Measurements from ENCODE around the gene RNF168. TPM values are rescaled to one million over a fixed set of nuclear protein-coding genes. Genes with fewer than 3 reads are reported as not detected.
"Not testable (repeated sequence)": the region's sequence is repeated elsewhere in the genome, so short reads cannot be mapped to it uniquely, and the experiment has no call there.

RNF168 gene
- polyA plus RNA-seq, 1 donor from 2014 or later, result 4.2 TPM

- TF ChIP-seq CTCF (IDR thresholded peaks at IDR 0.05; ENCODE audit: poor library complexity, severe bottlenecking), result no peak
- no peak for TF ChIP-seq MXI1 (conservative IDR thresholded peaks at IDR 0.05; ENCODE audit: poor library complexity, severe bottlenecking)
- TF ChIP-seq POLR2AphosphoS5 (IDR thresholded peaks at IDR 0.05), result no peak
- TF ChIP-seq TAF1 (IDR thresholded peaks at IDR 0.05; ENCODE audit: low read depth), result no peak
Measured at GRCh38 chr3:196552253-196552652, 48.7 kb upstream of the RNF168 start (continued).

- H3K9me2 ChIP-seq (ENCODE audit: insufficient read depth, low read length); H3K36me3 ChIP-seq (ENCODE audit: insufficient read depth, low read length); H3K9ac ChIP-seq (ENCODE audit: low read length); H3K79me2 ChIP-seq (replicated peaks; ENCODE audit: insufficient read depth, low read length); H3K27ac ChIP-seq (ENCODE audit: low read length); H3K4me2 ChIP-seq (ENCODE audit: low read length); H3K27me3 ChIP-seq (ENCODE audit: insufficient read depth, low read depth, low read length); H3K4me3 ChIP-seq (ENCODE audit: low read length); H4K20me1 ChIP-seq (ENCODE audit: insufficient read depth); H3F3A ChIP-seq (ENCODE audit: insufficient read depth, low read length, poor library complexity, severe bottlenecking); H3K9me3 ChIP-seq (ENCODE audit: low read length); H2AFZ ChIP-seq (ENCODE audit: low read depth, low read length): not testable (repeated sequence)
Measured at GRCh38 chr3:196550172-196550571, 46.6 kb upstream of the RNF168 start.

- not testable (repeated sequence) for H3K4me2 ChIP-seq (ENCODE audit: low read length); H3K9me3 ChIP-seq (ENCODE audit: low read length)
Measured at GRCh38 chr3:196549312-196549711, 45.7 kb upstream of the RNF168 start.

GRCh38 chr3:196547067-196547466, 43.5 kb upstream of the RNF168 start:
- peaks cover 3% of the 10 kb centered on the region for H3K9me3 ChIP-seq (ENCODE audit: low read length)
- no peak overlapping the region for H3K9ac ChIP-seq (ENCODE audit: low read length)
- H3K9me2 ChIP-seq (ENCODE audit: insufficient read depth, low read length), result no peaks in the 10 kb centered on the region
- H2AFZ ChIP-seq (ENCODE audit: low read depth, low read length), result no peak overlapping the region
- H3K4me3 ChIP-seq (ENCODE audit: low read length), result no peak overlapping the region
- no peak for TF ChIP-seq POLR2AphosphoS5 (IDR thresholded peaks at IDR 0.05)
- TF ChIP-seq SMC3 (conservative IDR thresholded peaks at IDR 0.05; ENCODE audit: poor library complexity), result no peak
- TF ChIP-seq TAF1 (IDR thresholded peaks at IDR 0.05; ENCODE audit: low read depth), result no peak
- TF ChIP-seq RAD21 (conservative IDR thresholded peaks at IDR 0.05), result no peak
- no peak for TF ChIP-seq REST (IDR thresholded peaks at IDR 0.05; ENCODE audit: borderline replicate concordance)
- no peaks in the 10 kb centered on the region for H3K36me3 ChIP-seq (ENCODE audit: insufficient read depth, low read length)
- H3K27me3 ChIP-seq (ENCODE audit: insufficient read depth, low read depth, low read length), result no peaks in the 10 kb centered on the region
- no peak overlapping the region for H3K4me2 ChIP-seq (ENCODE audit: low read length)
- no peaks in the 10 kb centered on the region for H3K79me2 ChIP-seq (replicated peaks; ENCODE audit: insufficient read depth, low read length)
- H4K20me1 ChIP-seq (ENCODE audit: insufficient read depth), result no peaks in the 10 kb centered on the region
- no peaks in the 10 kb centered on the region for H3F3A ChIP-seq (ENCODE audit: insufficient read depth, low read length, poor library complexity, severe bottlenecking)
- H3K27ac ChIP-seq (ENCODE audit: low read length), result no peak overlapping the region

More at GRCh38 chr3:196549312-196549711, 45.7 kb upstream of the RNF168 start:
- not testable (repeated sequence) for H3K9me2 ChIP-seq (ENCODE audit: insufficient read depth, low read length); H3K27ac ChIP-seq (ENCODE audit: low read length); H3K79me2 ChIP-seq (replicated peaks; ENCODE audit: insufficient read depth, low read length); H3K27me3 ChIP-seq (ENCODE audit: insufficient read depth, low read depth, low read length); H3K36me3 ChIP-seq (ENCODE audit: insufficient read depth, low read length); H4K20me1 ChIP-seq (ENCODE audit: insufficient read depth); H3F3A ChIP-seq (ENCODE audit: insufficient read depth, low read length, poor library complexity, severe bottlenecking); H3K4me3 ChIP-seq (ENCODE audit: low read length); H3K9ac ChIP-seq (ENCODE audit: low read length); H2AFZ ChIP-seq (ENCODE audit: low read depth, low read length)
